ENCODE results near the gene PIP4K2A.

PIP4K2A gene

DNA sequence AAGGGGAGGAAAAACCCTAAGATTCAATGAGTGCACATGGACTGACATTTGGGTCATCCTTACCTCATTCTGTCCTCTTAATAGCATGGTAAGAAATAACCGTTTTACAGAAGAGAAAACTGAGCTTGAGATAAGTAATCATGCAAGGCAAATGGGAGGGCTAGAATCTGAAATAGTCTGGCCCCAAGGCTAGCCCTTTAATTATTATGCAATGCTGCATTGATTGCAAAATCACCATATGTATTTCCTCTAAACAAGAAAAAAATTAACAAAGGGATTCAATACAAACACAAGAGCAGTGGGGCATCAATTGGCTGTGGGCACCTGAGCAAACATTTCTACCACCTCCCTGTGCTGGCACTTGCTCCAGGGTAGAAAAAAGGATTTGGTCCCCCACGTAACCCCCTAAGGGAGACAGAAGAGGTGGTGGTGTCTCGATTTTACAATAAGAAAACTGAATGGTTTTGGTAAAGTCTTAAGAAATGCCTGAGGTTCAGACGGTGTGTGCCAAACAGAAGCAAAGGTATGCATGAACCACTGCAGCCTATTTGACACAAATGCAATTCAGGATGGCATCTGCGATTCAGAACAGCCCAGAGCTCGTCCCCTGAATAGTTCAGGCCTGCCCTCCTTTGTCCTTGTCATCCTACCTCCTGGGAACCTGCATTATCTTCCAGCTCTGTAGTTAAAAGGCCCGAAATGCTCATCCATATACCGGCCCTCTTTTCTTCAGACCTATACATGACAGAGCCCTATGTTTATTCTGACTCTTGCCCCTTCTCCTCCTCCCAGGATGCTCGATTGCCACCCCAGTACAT, 23.6 kb downstream of the PIP4K2A start:
- DNase-seq (ENCODE audit: extremely low read depth, insufficient read length): no peak
- TF ChIP-seq, protein P1, sequence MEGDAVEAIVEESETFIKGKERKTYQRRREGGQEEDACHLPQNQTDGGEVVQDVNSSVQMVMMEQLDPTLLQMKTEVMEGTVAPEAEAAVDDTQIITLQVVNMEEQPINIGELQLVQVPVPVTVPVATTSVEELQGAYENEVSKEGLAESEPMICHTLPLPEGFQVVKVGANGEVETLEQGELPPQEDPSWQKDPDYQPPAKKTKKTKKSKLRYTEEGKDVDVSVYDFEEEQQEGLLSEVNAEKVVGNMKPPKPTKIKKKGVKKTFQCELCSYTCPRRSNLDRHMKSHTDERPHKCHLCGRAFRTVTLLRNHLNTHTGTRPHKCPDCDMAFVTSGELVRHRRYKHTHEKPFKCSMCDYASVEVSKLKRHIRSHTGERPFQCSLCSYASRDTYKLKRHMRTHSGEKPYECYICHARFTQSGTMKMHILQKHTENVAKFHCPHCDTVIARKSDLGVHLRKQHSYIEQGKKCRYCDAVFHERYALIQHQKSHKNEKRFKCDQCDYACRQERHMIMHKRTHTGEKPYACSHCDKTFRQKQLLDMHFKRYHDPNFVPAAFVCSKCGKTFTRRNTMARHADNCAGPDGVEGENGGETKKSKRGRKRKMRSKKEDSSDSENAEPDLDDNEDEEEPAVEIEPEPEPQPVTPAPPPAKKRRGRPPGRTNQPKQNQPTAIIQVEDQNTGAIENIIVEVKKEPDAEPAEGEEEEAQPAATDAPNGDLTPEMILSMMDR (IDR thresholded peaks at IDR 0.05; ENCODE audit: insufficient read depth, low read length, poor library complexity, severe bottlenecking): no peak
- Histone ChIP-seq H3K36me3 (ENCODE audit: control insufficient read depth, insufficient read depth, low read length) (no peaks in the 10 kb centered on the region), H3K27me3 (replicated peaks; ENCODE audit: control insufficient read depth, insufficient read depth, low read length) (no peaks in the 10 kb centered on the region), H3K4me3 (replicated peaks; ENCODE audit: low read depth, low read length) (no peak overlapping the region)

DNA sequence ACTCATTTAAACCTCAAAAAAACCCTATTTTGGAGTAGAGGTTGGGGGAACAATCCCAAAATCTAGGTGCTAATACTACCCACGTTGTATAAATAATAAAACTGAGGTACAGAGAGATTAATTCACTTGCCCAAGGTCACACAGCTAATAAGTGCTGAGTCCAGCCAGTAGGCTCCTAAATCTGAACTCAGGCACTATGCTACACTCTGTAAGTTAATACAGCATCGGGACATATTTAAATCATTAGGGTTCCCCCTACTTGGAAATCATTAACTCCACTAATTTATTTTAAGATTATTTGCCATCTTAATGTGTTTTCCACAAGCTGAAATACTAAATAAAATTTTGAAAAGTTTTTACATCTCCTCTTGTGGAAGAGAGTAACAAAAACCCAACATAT, 24.2 kb downstream of the PIP4K2A start:
- H3K36me3 ChIP-seq (ENCODE audit: control insufficient read depth, insufficient read depth, low read length): no peaks in the 10 kb centered on the region
- TF ChIP-seq, protein P1 (IDR thresholded peaks at IDR 0.05; ENCODE audit: insufficient read depth, low read length, poor library complexity, severe bottlenecking): no peak
- no peaks in the 10 kb centered on the region for H3K27me3 ChIP-seq (replicated peaks; ENCODE audit: control insufficient read depth, insufficient read depth, low read length)
- no peak overlapping the region for H3K4me3 ChIP-seq (replicated peaks; ENCODE audit: low read depth, low read length)
- no peak for DNase-seq (ENCODE audit: extremely low read depth, insufficient read length)

DNA sequence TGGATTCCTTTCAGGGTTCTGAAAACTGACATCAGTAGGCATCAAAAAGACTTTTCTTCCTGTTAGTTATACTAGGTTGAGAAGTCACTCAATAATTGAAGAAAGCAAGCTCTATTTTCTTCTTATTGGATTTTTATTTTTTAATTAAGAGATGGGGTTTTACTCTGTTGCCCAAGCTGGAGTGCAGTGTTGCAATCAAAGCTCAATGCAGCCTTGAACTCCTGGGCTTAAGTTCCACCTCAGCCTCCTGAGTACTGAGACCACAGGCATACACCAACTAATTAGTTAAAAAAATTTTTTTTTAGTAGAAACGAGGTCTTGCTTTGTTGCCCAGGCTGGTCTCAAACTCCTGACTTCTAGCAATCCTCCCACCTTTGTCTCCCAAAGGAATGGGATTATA, 28.0 kb downstream of the PIP4K2A start:
- Histone ChIP-seq H3K4me3 (replicated peaks; ENCODE audit: low read depth, low read length) (no peak overlapping the region), H3K27me3 (replicated peaks; ENCODE audit: control insufficient read depth, insufficient read depth, low read length) (no peaks in the 10 kb centered on the region), H3K36me3 (ENCODE audit: control insufficient read depth, insufficient read depth, low read length) (no peaks in the 10 kb centered on the region)
- DNase-seq (ENCODE audit: extremely low read depth, insufficient read length): no peak
- TF ChIP-seq, protein P1 (IDR thresholded peaks at IDR 0.05; ENCODE audit: insufficient read depth, low read length, poor library complexity, severe bottlenecking): no peak

DNA sequence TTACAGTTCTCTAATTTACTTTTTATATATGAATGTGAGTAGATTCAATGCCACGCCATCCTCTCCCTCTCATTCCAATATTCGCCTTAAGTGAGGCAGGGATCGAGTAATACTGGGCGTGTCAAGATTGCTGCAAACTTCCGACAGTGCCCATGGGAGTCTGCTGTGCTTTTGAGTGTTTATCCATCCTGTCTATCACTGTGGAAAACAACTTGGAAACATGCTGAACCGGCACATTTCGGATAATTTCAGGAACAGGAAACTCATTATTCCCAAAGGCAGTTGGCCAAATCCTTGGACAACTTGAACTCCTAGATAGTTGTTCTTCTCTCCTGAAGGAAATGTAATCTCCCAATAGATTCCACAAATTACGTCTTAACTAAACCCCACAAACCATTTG, 28.5 kb downstream of the PIP4K2A start:
- TF ChIP-seq, protein P1 (IDR thresholded peaks at IDR 0.05; ENCODE audit: insufficient read depth, low read length, poor library complexity, severe bottlenecking): no peak
- Histone ChIP-seq H3K36me3 (ENCODE audit: control insufficient read depth, insufficient read depth, low read length) (no peaks in the 10 kb centered on the region), H3K4me3 (replicated peaks; ENCODE audit: low read depth, low read length) (no peak overlapping the region), H3K27me3 (replicated peaks; ENCODE audit: control insufficient read depth, insufficient read depth, low read length) (no peaks in the 10 kb centered on the region)
- no peak for DNase-seq (ENCODE audit: extremely low read depth, insufficient read length)

DNA sequence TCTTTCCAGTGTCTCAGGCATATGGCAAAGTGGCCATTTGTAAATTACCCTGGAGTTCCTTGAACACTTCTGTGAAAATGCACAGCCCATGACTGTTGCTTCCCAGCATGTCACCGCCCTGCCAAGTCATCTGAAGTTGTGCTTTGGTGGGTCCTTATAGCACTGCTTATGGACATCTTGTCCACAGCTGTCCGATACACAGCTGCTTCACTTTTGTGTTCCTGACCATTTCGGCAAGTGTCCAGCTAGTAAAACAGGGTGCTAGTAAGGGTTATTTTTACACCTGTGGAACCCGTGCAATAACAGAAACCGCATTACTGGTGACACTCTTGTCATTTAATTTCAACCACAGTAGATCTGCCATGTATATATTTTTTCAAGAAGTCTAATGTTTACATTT, 29.7 kb downstream of the PIP4K2A start:
- no peak for DNase-seq (ENCODE audit: extremely low read depth, insufficient read length)
- no peaks in the 10 kb centered on the region for H3K27me3 ChIP-seq (replicated peaks; ENCODE audit: control insufficient read depth, insufficient read depth, low read length)
- TF ChIP-seq, protein P1 (IDR thresholded peaks at IDR 0.05; ENCODE audit: insufficient read depth, low read length, poor library complexity, severe bottlenecking): no peak
- H3K4me3 ChIP-seq (replicated peaks; ENCODE audit: low read depth, low read length): 0 out of 2 replicates have a peak overlapping the region, but pooled peaks have one; percentile 14
- H3K36me3 ChIP-seq (ENCODE audit: control insufficient read depth, insufficient read depth, low read length): no peaks in the 10 kb centered on the region

DNA sequence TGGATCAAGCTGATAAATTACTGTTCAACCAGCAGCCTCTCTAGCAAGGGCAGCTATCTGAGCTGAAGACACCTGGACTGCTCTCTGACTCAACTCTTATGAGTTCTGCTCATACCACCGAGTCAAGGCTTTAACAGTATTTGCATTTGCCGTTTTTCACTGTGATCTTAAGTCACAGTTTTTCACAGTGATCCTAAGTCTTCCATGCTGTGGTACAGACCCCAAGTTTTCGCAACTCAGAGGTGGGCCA, 31.3 kb downstream of the PIP4K2A start:
- no peaks in the 10 kb centered on the region for H3K36me3 ChIP-seq (ENCODE audit: control insufficient read depth, insufficient read depth, low read length)
- TF ChIP-seq, protein P1 (IDR thresholded peaks at IDR 0.05; ENCODE audit: insufficient read depth, low read length, poor library complexity, severe bottlenecking): no peak
- no peak for DNase-seq (ENCODE audit: extremely low read depth, insufficient read length)

More for the DNA sequence above, 31.3 kb downstream of the PIP4K2A start:
- Histone ChIP-seq H3K27me3 (replicated peaks; ENCODE audit: control insufficient read depth, insufficient read depth, low read length) (no peaks in the 10 kb centered on the region), H3K4me3 (replicated peaks; ENCODE audit: low read depth, low read length) (peak overlapping the region; percentile 39)
